GM21825 (cell line): ENCODE results near the gene LMTK3.

Experiments used
- ATAC-seq: cut with Tn5 transposase; IDR thresholded peaks from one replicate; pipeline ENCODE4 v1.9.1; 2021; ENCODE audit warnings: mild to moderate bottlenecking, moderate library complexity; ENCODE audit not compliant: unreplicated experiment

LMTK3 gene

GRCh38 chr19:48473161-48473966 is 38.3 kb downstream of the LMTK3 start:
- ATAC-seq: no peak

DNA sequence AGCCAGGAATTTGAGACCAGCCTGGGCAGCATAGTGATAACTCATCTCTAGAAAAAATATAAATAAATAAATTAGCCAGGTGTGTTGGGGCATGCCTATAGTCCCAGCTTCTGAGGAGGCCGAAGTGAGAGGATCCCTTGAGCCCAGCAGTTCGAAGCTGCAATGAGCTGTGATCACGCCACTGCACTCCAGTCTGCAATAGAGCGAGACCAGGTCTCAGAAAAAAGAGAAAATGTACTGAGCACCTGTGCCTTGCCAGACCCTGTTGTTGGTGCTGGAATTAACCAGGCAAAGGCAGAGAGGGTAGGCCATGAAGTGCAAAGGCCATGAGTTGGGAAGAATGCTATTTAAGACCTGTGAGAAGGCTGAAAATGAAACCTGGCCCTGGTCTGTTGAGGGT is 39.8 kb downstream of the LMTK3 start:
- ATAC-seq: no peak

DNA sequence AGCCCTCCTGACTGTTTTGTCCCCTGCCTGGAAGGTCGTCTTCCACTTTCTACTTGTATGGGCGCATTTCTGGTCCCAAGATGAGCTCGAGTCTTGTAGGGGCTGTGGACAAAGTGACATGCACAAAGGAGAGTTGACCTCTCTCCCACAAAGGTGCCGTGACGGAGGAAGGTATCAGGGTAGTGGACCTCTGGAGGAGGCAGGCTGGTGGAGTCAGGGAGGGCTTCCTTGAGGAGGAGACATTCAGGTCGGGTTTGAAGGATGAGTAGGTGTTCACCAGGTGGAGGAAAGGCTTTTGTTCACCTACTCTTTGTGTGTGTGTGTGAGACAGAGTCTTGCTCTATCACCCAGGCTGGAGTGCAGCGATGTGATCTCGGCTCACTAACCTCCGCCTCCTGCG is 40.8 kb downstream of the LMTK3 start:
- ATAC-seq: no peak

GRCh38 chr19:48469934-48470680 is 41.5 kb downstream of the LMTK3 start:
- ATAC-seq: no peak

DNA sequence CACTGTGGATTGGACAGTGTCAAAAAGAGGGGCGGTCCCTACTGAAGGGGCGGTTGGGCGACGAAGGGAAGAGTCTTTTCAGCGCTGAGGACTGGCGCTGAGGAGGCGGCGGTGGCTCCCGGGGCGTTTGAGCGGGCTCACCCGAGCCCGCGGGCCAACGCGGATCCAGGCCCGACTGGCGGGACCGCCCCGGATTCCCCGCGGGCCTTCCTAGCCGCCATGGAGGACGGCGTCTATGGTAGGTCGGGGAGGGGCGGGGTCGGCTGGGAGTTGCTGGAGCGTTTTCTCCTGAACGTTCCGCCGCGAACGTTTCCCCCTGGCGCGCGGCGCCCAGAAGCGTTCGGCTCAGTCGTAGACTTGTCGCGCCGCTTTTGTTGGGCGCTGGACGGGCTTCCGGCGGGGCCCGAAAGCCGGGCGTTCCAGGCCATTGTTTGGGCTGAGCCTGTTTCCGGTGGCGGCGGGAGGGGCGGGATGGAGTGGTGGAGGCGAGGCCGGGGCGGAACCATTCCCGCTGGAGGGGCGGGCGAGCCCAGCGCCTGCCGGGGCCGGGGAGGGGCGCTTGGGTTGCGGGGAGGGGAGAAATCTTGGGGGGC is 42.2 kb downstream of the LMTK3 start, which contains the start of gene CYTH2:
Gene CYTH2, plus strand, starts transcription at position 81 of the 593 bp plus-strand sequence. Its CDS starts 139 bp downstream, at position 220.
- peak; percentile 12 for ATAC-seq

GRCh38 chr19:48468772-48469288 is 42.8 kb downstream of the LMTK3 start:
- ATAC-seq: peak; percentile 87

DNA sequence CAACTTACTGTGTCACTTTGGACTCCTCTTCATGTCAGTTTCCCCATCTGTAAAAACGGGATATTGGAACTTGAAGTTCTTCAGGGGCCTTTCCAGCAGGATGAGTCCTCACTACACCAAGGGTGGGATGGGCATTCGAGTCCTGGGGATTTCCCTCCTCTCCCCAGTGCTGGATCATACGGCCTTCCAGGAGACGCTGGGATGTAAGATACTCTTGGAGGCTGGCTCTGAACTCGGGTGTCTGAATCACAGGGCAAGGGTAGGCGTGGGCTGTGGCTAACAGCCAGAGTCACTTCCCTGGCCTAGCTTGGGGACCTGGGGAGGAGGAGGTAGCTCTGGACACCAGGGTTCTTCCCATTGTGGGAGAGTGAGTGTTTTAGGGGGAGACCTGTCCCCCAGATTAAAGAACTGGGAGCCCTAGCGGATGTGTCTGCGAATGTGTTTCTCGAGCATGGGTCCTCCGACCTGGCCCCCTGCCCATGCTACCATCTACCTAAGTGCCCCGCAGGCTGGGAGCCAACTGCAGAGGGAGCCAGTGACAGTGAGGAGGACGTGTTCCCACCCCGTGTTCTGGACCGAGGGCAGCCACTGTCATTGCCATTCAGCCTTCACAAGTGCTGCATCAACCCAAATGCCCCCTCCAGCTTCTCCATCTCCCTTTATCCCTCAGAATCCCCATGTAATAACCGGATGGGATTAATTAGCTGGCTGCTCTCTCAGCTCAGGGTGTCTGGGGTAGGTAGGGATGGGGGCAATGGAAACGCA is 44.9 kb downstream of the LMTK3 start:
- ATAC-seq: no peak

DNA sequence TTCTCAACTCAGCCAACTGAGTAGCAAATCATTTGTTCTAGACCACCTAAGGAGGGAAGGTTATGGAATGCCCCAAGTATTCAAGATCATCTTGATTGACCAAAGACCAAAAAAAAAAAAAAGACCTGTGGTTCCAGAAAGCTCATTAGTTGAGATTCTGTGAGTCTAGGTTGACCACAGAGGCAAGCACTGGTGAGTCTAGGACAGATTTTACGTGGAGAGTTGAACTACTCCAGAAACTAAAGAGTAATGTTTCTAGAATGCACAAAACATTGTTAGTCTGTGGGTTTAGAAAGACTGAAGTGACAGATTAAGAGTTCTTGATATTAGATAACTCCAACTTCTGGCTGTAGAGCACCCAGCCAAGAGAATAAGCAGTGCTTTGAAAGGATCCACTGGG is 46.4 kb downstream of the LMTK3 start:
- ATAC-seq: no peak

DNA sequence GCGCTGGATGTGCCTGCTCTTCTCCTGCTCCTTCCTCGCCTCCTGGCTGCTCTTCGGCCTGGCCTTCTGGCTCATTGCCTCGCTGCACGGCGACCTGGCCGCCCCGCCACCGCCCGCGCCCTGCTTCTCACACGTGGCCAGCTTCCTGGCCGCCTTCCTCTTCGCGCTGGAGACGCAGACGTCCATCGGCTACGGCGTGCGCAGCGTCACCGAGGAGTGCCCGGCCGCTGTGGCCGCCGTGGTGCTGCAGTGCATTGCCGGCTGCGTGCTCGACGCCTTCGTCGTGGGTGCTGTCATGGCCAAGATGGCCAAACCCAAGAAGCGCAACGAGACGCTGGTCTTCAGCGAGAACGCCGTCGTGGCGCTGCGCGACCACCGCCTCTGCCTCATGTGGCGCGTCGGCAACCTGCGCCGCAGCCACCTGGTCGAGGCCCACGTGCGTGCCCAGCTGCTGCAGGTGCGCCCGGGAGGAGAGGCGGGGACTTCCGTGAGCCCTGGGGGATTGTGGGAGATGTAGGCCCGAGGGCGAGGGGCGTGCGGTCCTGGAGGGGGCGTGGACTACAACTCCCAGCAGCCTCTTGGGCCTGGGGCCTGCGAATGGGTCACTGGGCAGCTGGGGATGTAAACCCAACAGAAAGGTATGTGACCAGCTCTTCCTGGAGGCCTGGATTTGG is 49.5 kb downstream of the LMTK3 start:
- no peak for ATAC-seq

- no peak for ATAC-seq
Measured at GRCh38 chr19:48461651-48461981, 50.0 kb downstream of the LMTK3 start.

DNA sequence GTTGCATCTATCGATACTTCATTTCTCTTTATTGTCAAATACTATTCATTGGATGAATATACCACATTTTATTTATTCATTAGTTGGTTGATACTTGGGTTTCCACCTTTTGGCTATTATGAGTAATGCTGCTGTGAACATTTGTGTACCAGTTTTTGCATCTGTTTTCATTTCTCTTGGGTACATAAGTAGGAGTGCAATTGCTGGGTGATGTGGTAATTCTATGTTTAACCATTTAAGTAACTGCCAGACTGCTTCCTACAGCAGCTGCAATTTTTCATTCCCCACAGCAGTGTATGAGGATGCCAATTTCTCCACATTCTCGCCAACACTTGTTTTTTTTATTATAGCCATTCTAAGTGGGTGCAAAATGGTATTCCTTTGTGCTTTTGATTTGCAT is 53.6 kb downstream of the LMTK3 start:
- ATAC-seq: no peak

- no peak for ATAC-seq
Measured at GRCh38 chr19:48456864-48457263, 54.8 kb downstream of the LMTK3 start.

DNA sequence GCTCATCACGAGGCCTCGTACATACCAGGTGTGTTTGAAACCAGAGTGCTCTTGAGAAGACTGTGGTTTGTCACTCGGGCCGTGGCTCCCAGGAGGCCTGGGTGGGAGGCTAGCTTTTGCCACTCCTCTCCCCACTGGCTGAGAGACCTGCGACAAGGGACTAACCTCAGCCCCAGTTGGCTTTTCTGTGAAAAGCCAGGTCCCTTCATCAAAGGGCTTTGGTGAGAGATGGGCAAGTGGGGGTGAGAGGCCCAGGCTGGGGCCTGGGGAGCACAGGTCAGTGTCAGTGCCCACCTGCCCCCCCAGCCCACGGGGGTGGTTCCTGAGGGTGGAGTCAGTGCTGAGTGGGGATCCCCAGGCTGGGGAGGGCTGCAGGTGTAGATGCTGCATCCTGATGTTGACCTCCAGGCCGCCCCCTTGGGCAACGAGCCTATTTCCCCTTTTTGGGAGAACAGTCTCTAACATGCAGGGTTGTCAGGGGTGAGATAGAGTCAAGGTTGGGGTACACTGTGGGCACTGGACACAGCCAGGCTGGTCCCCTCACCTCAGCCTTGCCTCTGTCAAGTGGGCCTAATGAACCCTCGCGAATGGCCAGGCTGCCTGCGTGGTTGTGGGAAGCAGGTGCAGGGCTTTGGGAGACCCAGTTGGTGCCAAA is 55.6 kb downstream of the LMTK3 start:
- ATAC-seq: no peak

- no peak for ATAC-seq
Measured at GRCh38 chr19:48455171-48455907, 56.3 kb downstream of the LMTK3 start, which contains the start of gene KCNJ14. TSS of gene KCNJ14 (plus strand) at chr19:48455574. CDS start at chr19:48461725, 6,151 bp downstream.

DNA sequence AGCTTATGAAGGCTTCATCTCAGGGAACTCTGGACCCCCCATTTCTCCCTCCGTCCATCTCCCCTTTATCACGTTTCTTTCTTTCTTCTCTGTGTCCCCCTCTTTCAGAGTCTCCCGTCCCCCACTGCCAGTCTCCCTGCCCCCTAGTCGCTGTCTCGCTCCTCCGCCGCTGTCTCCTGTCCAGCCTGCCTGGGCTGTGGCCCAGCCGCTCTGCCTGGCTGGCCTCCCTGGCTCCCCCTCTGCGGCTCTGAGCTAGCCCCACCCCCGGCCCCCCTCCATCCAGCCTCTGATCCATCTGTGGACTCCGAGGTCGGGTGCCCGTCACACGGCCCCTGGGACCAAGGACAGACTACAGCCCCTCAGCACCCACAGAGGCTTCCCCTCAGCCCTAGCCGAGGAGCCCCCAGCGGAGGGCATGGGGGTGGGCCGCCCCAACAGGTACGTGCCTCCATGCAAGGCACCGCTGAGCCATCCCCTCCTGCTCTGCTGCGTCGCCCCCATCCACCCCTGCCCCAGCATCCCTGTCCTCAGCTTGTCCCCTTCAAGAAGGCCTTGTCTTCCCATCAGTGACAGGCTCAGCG is 57.4 kb downstream of the LMTK3 start:
- no peak for ATAC-seq

GRCh38 chr19:48452289-48453190 is 59.1 kb downstream of the LMTK3 start:
- ATAC-seq: no peak

- ATAC-seq: no peak
Measured at GRCh38 chr19:48451624-48452023, 60.0 kb downstream of the LMTK3 start.

GRCh38 chr19:48450863-48451262 is 60.8 kb downstream of the LMTK3 start:
- ATAC-seq: no peak
